ENCODE measurements around the gene HS6ST2. TPM values are rescaled to one million over a fixed set of nuclear protein-coding genes. Genes with fewer than 3 reads are reported as not detected.

HS6ST2 gene
- total and polyA plus RNA-seq, 9 donors: 27.8 to 52.3 (median 38.8) TPM

DNA sequence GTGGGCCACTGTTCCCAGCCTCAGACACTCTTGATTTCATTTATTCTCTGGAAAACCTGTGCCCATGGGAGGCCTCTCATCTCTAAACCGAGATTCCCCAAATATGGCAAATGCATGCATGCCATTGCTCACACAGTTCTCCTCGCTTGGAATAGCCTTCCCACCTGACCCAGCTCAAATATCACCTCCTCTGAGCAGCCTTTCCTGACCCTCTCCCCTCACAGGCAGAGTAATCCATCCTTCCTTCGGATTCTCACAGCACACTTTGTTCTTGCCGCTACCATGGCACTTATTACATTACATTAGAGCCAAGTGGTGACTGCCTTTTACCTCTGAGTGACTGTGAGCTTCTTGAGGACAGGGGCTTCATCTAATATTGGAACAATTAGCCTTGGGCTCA lies 209.5 kb downstream of the HS6ST2 start:
- Histone ChIP-seq H3K4me1 (ENCODE audit: control insufficient read depth, insufficient read depth, low read length) (peaks cover 43% of the 10 kb centered on the region), H3K27me3 (ENCODE audit: control insufficient read depth, insufficient read depth, low read length) (peaks cover 27% of the 10 kb centered on the region), H3K36me3 (ENCODE audit: control insufficient read depth, insufficient read depth, low read length) (no peaks in the 10 kb centered on the region), H3K9me3 (replicated peaks; ENCODE audit: control insufficient read depth, low read depth, low read length) (no peaks in the 10 kb centered on the region), H3K4me3 (ENCODE audit: low read length) (no peak overlapping the region), H3K27ac (ENCODE audit: low read length) (peak overlapping the region; percentile 44)
- 40% methylated on average over 3 of the region's 4 CpGs for WGBS (ENCODE audit: insufficient coverage)
- peak; percentile 31 for DNase-seq

DNA sequence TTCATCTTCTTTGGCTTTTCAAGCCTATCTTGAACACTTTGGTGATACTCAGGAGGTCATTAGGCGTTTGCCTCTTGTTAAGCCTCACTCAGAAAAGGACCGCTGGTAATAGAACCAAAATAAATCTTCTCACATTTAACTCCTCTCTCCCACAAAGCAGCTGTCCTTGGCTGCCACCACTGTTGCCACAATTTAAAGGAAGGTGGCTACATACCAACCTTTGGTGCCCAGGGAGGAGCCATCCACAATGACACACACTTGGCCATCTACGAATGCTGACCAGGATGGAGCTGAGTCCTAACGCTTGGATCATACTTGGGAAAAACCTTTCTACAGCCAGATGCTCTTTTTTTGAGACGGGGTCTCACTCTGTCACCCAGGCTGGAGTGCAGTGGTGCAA lies 210.2 kb downstream of the HS6ST2 start:
- no peak overlapping the region for H3K27ac ChIP-seq (ENCODE audit: low read length)
- 77% methylated on average over 5 of the region's 5 CpGs for WGBS (ENCODE audit: insufficient coverage)

GRCh38 chrX:132745593-132745992 lies 212.8 kb downstream of the HS6ST2 start:
- no peak overlapping the region for H3K4me3 ChIP-seq (ENCODE audit: low read length)
- H3K4me1 ChIP-seq (ENCODE audit: control insufficient read depth, insufficient read depth, low read length): peaks cover 24% of the 10 kb centered on the region
- H3K27ac ChIP-seq (ENCODE audit: low read length): no peak overlapping the region
- no peaks in the 10 kb centered on the region for H3K36me3 ChIP-seq (ENCODE audit: control insufficient read depth, insufficient read depth, low read length)
- no peaks in the 10 kb centered on the region for H3K9me3 ChIP-seq (replicated peaks; ENCODE audit: control insufficient read depth, low read depth, low read length)
- no CpG with 5 or more reads among the region's 2 CpGs for WGBS (ENCODE audit: insufficient coverage)
- H3K27me3 ChIP-seq (ENCODE audit: control insufficient read depth, insufficient read depth, low read length): peaks cover 18% of the 10 kb centered on the region
- DNase-seq: peak; percentile 18

More for the DNA sequence above, 210.2 kb downstream of the HS6ST2 start:
- H3K9me3 ChIP-seq (replicated peaks; ENCODE audit: control insufficient read depth, low read depth, low read length): no peaks in the 10 kb centered on the region
- no peaks in the 10 kb centered on the region for H3K36me3 ChIP-seq (ENCODE audit: control insufficient read depth, insufficient read depth, low read length)
- no peak for DNase-seq
- no peak overlapping the region for H3K4me3 ChIP-seq (ENCODE audit: low read length)
- H3K27me3 ChIP-seq (ENCODE audit: control insufficient read depth, insufficient read depth, low read length): peaks cover 29% of the 10 kb centered on the region
- peaks cover 43% of the 10 kb centered on the region for H3K4me1 ChIP-seq (ENCODE audit: control insufficient read depth, insufficient read depth, low read length)

GRCh38 chrX:132744470-132744869 lies 214.0 kb downstream of the HS6ST2 start:
- WGBS (ENCODE audit: insufficient coverage): no CpG with 5 or more reads among the region's 1 CpG

GRCh38 chrX:132743086-132743485 lies 215.3 kb downstream of the HS6ST2 start:
- Histone ChIP-seq H3K27me3 (ENCODE audit: control insufficient read depth, insufficient read depth, low read length) (peaks cover 12% of the 10 kb centered on the region), H3K36me3 (ENCODE audit: control insufficient read depth, insufficient read depth, low read length) (no peaks in the 10 kb centered on the region), H3K9me3 (replicated peaks; ENCODE audit: control insufficient read depth, low read depth, low read length) (no peaks in the 10 kb centered on the region), H3K27ac (ENCODE audit: low read length) (no peak overlapping the region), H3K4me1 (ENCODE audit: control insufficient read depth, insufficient read depth, low read length) (peaks cover 4% of the 10 kb centered on the region), H3K4me3 (ENCODE audit: low read length) (no peak overlapping the region)
- WGBS (ENCODE audit: insufficient coverage): no CpG with 5 or more reads among the region's 3 CpGs
- DNase-seq: no peak

More at GRCh38 chrX:132744470-132744869, 214.0 kb downstream of the HS6ST2 start:
- Histone ChIP-seq H3K27me3 (ENCODE audit: control insufficient read depth, insufficient read depth, low read length) (peaks cover 15% of the 10 kb centered on the region), H3K4me3 (ENCODE audit: low read length) (no peak overlapping the region), H3K9me3 (replicated peaks; ENCODE audit: control insufficient read depth, low read depth, low read length) (no peaks in the 10 kb centered on the region), H3K36me3 (ENCODE audit: control insufficient read depth, insufficient read depth, low read length) (no peaks in the 10 kb centered on the region), H3K27ac (ENCODE audit: low read length) (no peak overlapping the region), H3K4me1 (ENCODE audit: control insufficient read depth, insufficient read depth, low read length) (peaks cover 13% of the 10 kb centered on the region)
- no peak for DNase-seq

DNA sequence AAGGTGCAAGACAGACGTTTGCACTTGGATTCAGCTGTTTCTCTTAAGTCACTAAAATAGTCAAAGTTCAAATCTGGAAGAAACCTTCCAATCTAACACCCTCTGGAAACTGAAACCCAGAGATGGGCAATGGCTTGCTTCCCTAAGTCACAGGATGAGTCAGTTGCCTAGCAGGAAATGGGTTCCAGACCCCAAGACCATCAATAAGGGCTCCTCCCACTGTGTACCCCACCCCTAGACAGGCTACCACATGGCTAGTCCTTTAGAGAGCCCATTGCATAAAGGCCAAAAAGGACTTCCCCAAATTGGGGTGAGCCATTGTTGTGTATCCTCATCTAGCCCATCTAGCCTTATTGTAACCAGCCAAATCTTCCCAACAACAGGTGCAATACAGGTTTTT lies 216.2 kb downstream of the HS6ST2 start:
- Histone ChIP-seq H3K4me1 (ENCODE audit: control insufficient read depth, insufficient read depth, low read length) (peaks cover 10% of the 10 kb centered on the region), H3K27ac (ENCODE audit: low read length) (no peak overlapping the region), H3K36me3 (ENCODE audit: control insufficient read depth, insufficient read depth, low read length) (no peaks in the 10 kb centered on the region), H3K4me3 (ENCODE audit: low read length) (no peak overlapping the region), H3K9me3 (replicated peaks; ENCODE audit: control insufficient read depth, low read depth, low read length) (no peaks in the 10 kb centered on the region), H3K27me3 (ENCODE audit: control insufficient read depth, insufficient read depth, low read length) (peaks cover 15% of the 10 kb centered on the region)
- 40% methylated on average over 1 of the region's 1 CpG for WGBS (ENCODE audit: insufficient coverage)
- DNase-seq: no peak

DNA sequence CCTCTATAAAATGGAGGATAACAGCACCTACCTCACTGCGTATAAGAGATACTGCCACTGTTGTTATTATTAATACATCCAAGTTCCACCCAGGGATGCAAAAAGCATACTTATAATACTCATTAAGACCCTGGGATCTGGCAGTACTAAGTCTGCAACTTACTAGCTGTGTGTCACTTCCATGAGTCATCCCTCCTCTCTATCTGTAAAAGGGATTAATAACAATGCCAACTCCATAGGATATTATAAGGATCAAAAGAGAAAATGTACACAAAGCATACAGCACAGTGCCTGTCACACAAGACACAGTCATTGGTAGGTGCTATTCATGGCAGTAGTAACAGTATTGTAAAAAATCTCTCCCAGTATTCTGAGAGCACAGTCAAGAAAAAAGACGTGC lies 216.7 kb downstream of the HS6ST2 start:
- Histone ChIP-seq H3K27ac (ENCODE audit: low read length) (no peak overlapping the region), H3K4me3 (ENCODE audit: low read length) (no peak overlapping the region), H3K4me1 (ENCODE audit: control insufficient read depth, insufficient read depth, low read length) (peaks cover 7% of the 10 kb centered on the region), H3K27me3 (ENCODE audit: control insufficient read depth, insufficient read depth, low read length) (peaks cover 17% of the 10 kb centered on the region), H3K9me3 (replicated peaks; ENCODE audit: control insufficient read depth, low read depth, low read length) (no peaks in the 10 kb centered on the region), H3K36me3 (ENCODE audit: control insufficient read depth, insufficient read depth, low read length) (no peaks in the 10 kb centered on the region)
- 8% methylated on average over 1 of the region's 2 CpGs for WGBS (ENCODE audit: insufficient coverage)
- no peak for DNase-seq

GRCh38 chrX:132740316-132741123 lies 217.9 kb downstream of the HS6ST2 start:
- peaks cover 7% of the 10 kb centered on the region for H3K4me1 ChIP-seq (ENCODE audit: control insufficient read depth, insufficient read depth, low read length)
- no peaks in the 10 kb centered on the region for H3K9me3 ChIP-seq (replicated peaks; ENCODE audit: control insufficient read depth, low read depth, low read length)
- H3K27me3 ChIP-seq (ENCODE audit: control insufficient read depth, insufficient read depth, low read length): peaks cover 20% of the 10 kb centered on the region
- H3K27ac ChIP-seq (ENCODE audit: low read length): no peak overlapping the region
- no peaks in the 10 kb centered on the region for H3K36me3 ChIP-seq (ENCODE audit: control insufficient read depth, insufficient read depth, low read length)
- no peak overlapping the region for H3K4me3 ChIP-seq (ENCODE audit: low read length)
- DNase-seq: no peak
- WGBS (ENCODE audit: insufficient coverage): 100% methylated on average over 1 of the region's 3 CpGs

DNA sequence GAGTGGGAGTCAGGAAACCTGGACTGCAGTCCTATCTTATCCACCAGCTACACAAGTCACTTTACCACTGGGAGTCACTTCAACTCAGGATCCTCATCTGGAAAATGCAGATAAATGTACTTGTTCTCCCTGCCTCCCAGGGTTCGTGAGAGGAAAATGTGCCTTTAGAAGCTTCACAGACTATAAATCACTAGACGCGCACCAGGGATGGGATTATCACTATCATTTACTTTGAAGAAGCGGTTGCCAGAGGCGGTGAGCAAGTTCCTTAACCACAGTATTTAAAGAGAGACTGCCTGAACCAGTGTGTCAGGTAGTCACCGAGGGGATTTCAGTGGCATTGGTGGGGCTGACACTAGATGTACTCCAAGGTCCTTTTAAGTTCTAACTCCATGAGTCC lies 219.5 kb downstream of the HS6ST2 start:
- H3K27me3 ChIP-seq (ENCODE audit: control insufficient read depth, insufficient read depth, low read length): peaks cover 27% of the 10 kb centered on the region
- peaks cover 7% of the 10 kb centered on the region for H3K4me1 ChIP-seq (ENCODE audit: control insufficient read depth, insufficient read depth, low read length)
- no peak overlapping the region for H3K27ac ChIP-seq (ENCODE audit: low read length)
- H3K9me3 ChIP-seq (replicated peaks; ENCODE audit: control insufficient read depth, low read depth, low read length): no peaks in the 10 kb centered on the region
- no peak overlapping the region for H3K4me3 ChIP-seq (ENCODE audit: low read length)
- DNase-seq: no peak
- no peaks in the 10 kb centered on the region for H3K36me3 ChIP-seq (ENCODE audit: control insufficient read depth, insufficient read depth, low read length)
- WGBS (ENCODE audit: insufficient coverage): no CpG with 5 or more reads among the region's 6 CpGs

DNA sequence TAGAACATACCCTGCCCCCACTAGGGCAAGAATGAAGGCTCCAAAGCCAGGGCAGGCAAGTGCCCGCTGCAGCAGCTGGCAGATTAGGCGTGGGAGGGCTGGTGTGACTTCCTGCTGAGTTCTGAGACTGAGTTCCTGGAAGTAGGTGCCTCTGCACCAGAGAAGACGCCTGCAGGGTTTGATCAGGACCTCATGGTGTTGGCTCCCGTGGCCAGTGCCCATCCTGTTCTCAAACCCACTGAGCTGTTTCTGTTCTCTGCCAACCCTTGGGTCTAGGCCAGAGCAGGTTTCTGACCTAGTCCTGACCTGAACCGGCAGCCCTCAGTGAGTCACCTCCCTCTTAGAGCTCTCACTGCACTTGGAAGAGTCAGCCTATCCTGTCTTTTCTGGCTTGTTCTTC lies 220.7 kb downstream of the HS6ST2 start:
- peaks cover 7% of the 10 kb centered on the region for H3K4me1 ChIP-seq (ENCODE audit: control insufficient read depth, insufficient read depth, low read length)
- no peak overlapping the region for H3K4me3 ChIP-seq (ENCODE audit: low read length)
- WGBS (ENCODE audit: insufficient coverage): 49% methylated on average over 5 of the region's 5 CpGs
- no peaks in the 10 kb centered on the region for H3K9me3 ChIP-seq (replicated peaks; ENCODE audit: control insufficient read depth, low read depth, low read length)
- peaks cover 24% of the 10 kb centered on the region for H3K27me3 ChIP-seq (ENCODE audit: control insufficient read depth, insufficient read depth, low read length)
- H3K36me3 ChIP-seq (ENCODE audit: control insufficient read depth, insufficient read depth, low read length): no peaks in the 10 kb centered on the region
- DNase-seq: no peak
- no peak overlapping the region for H3K27ac ChIP-seq (ENCODE audit: low read length)
